ENCODE results near the gene TCEA2. TPM values are rescaled to one million over a fixed set of nuclear protein-coding genes. Genes with fewer than 3 reads are reported as not detected.
A peak's percentile ranks its signal among the peaks of the same experiment; 100 is the strongest.

Gene TCEA2
- polyA plus RNA-seq, 3 donors from 2014 or later = 18.9 to 26.6 (median 24.1) TPM

DNA sequence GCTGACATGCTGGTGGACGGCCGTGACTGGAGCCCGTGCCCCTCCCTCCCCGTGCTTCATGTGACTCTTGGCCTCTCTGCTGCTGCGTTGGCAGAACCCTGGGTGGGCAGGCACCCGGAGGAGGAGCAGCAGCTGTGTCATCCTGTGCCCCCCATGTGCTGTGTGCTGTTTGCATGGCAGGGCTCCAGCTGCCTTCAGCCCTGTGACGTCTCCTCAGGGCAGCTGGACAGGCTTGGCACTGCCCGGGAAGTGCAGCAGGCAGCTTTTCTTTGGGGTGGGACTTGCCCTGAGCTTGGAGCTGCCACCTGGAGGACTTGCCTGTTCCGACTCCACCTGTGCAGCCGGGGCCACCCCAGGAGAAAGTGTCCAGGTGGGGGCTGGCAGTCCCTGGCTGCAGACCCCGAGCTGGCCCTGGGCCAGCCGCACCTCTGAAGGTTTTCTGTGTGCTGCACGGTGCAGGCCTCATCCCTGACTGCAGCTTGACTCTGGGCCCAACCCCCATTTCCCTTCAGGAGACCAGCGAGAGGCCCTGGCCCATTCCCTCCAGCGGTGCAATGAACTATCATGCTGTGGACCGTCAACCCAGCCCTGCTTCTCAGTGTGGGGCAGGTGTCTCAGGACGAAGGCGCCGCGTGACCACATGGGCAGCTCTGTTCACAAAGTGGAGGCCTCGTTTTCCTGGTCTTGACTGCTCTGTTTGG is 36.2 kb downstream of the TCEA2 start:
- DNase-seq = no peak
- no peak overlapping the region for H3K27ac Mint-ChIP-seq
- H3K9me3 Mint-ChIP-seq = no peaks in the 10 kb centered on the region
- peaks cover 4 to 5% of the 10 kb centered on the region in 2 donors for H3K4me1 Mint-ChIP-seq
- H3K36me3 Mint-ChIP-seq = peaks cover 0 to 4% (median 0%) of the 10 kb centered on the region in 3 donors
- no peak overlapping the region for H3K4me3 Mint-ChIP-seq
- H3K27me3 Mint-ChIP-seq (ENCODE audit: low read depth in 3 of 3) = peaks cover 4 to 13% (median 11%) of the 10 kb centered on the region in 3 donors

DNA sequence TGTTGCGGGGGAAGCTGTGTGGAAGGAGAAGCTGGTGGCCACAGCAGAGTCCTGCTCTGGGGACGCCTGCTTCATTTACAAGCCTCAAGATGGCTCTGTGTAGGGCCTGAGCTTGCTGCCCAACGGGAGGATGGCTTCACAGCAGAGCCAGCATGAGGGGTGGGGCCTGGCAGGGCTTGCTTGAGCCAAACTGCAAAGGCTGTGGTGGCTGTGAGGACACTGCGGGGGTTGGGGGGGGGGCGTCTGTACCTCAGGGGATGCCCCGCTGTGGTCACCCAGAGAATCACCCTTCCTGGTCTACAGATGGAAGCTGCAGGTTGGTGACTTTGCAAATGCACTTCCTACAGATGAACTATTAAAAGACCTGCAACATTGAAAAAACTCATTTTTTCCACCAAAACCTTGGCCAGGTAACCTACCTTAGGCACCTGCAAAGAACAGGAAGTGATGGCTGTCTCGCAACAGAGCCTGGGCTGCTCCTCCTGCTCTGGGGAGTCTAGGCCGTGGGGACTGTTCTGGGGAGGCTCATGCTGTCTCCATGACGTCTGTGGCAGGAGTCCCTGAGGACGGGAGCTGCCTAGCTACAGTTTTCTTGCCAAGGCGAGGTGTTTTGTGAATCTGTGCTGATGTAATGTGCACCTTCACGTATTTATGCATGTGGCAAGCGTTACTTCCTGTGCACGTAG is 37.0 kb downstream of the TCEA2 start:
- Mint-ChIP-seq H3K4me3 (no peak overlapping the region), H3K27me3 (ENCODE audit: low read depth in 3 of 3) (peaks cover 4 to 13% (median 11%) of the 10 kb centered on the region in 3 donors), H3K9me3 (no peaks in the 10 kb centered on the region), H3K4me1 (peaks cover 4 to 5% of the 10 kb centered on the region in 2 donors), H3K27ac (no peak overlapping the region), H3K36me3 (peaks cover 0 to 4% (median 0%) of the 10 kb centered on the region in 3 donors)
- no peak for DNase-seq

DNA sequence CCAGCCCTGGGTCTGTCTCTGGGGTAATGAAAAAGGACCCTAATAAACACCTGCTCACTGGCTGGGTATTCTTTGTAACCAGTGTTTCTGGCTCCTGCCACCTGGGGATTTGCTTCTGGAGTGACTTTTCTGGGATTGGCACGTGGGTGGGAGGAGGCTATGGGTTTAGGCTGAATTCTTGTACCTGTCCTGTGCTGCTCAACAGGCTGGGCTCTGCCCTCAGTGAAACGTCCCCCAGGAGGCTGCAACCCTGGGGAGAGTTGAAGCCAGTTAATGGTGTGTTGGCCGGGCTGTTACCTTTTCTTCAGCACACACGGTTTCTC is 37.5 kb downstream of the TCEA2 start:
- H3K36me3 Mint-ChIP-seq = peaks cover 0 to 4% (median 0%) of the 10 kb centered on the region in 3 donors
- DNase-seq = no peak
- H3K4me1 Mint-ChIP-seq = peaks cover 4 to 5% of the 10 kb centered on the region in 2 donors
- no peaks in the 10 kb centered on the region for H3K9me3 Mint-ChIP-seq
- peaks cover 4 to 13% (median 11%) of the 10 kb centered on the region in 3 donors for H3K27me3 Mint-ChIP-seq (ENCODE audit: low read depth in 3 of 3)
- H3K4me3 Mint-ChIP-seq = no peak overlapping the region
- H3K27ac Mint-ChIP-seq = no peak overlapping the region

DNA sequence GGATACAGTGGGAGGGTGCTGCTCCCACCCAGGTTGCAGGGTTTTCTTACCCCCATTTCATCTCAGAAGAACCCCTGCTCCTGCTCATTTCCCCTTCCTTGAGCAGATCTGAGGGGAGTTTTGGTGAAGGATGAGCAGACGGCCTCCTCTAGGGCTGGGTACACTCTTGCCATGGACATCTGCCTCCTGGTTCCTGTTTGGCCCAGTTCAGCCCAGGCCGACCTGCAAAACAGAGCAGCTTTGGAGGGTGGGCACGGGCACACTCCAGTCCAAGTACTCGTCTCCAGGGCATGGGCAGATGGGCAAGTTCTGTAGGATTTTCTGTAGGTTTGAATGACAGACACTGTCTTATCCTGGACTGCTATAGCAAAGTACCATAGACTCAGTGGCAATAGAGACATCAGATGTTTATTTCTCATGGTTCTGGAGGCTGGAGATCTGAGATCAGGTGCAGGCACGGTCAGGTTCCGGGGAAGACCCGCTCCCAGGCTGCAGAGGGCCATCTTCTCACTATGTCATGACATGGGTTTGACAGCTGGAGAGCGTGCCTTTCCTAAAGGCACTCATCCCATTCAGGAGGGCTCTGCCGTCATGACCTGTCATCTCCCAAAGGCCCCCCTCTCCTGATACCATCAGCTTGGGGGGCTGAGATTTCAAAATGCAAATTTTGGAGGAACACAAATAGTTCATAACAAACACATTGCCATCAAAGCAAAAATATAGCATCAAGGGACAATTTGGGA is 38.1 kb downstream of the TCEA2 start:
- Mint-ChIP-seq H3K4me3 (peak overlapping the region in 4 of 5 donors; percentile 5 to 67 (median 46)), H3K36me3 (peaks cover 0 to 4% (median 0%) of the 10 kb centered on the region in 3 donors), H3K4me1 (peaks cover 4 to 5% of the 10 kb centered on the region in 2 donors), H3K9me3 (no peaks in the 10 kb centered on the region), H3K27ac (no peak overlapping the region), H3K27me3 (ENCODE audit: low read depth in 3 of 3) (peaks cover 4 to 13% (median 13%) of the 10 kb centered on the region in 3 donors)
- no peak for DNase-seq

DNA sequence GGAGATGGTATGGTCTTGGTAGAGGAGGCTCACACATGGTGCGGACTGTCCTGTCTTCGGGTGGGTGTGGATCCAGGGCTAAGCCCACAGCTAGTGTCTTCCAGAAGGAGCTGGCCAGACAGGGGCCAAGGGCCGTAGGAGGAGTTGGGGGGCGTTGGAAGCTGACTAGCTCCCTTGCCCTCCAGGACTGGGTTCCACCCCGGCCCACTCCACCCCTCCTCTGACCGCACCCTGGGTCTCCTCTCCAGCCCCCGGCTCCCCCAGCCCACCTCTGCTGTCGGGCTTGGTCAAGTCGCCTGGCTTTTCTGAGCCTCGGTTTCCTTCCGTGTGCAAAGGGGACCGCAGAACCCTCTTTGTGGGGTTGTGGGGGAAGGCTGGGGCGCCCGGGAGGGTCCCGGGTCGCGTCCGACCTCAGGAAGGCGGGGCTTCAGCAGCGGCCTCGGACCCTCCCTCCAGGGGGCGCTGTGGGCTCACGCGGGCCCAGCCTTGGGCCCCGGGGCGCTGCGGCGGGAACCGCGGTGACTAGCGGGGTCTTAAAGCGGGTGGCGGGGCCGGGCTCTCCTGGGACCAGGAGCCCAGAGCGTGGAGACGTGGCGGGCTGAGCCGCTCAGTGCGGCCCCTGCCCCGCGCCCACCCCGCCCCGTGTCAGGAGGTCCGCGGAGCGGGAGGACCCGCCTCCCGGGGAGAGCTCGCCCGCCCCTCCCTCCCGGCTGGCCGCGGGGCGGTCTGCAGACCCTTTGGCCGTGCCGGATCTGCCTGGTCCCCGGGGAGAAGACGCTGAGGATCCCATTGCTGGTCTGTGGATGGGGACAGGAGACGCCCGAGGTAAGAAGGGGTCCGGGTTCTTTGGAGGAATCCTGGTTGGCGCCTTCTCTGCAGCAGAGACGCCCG is 39.0 kb downstream of the TCEA2 start:
- Mint-ChIP-seq H3K27me3 (ENCODE audit: low read depth in 3 of 3) (peaks cover 4 to 13% (median 13%) of the 10 kb centered on the region in 3 donors), H3K27ac (no peak overlapping the region), H3K36me3 (peaks cover 0 to under 1% (median 0%) of the 10 kb centered on the region in 3 donors), H3K4me3 (peak overlapping the region in 4 of 5 donors; percentile 5 to 67 (median 46)), H3K4me1 (peaks cover 4 to 5% of the 10 kb centered on the region in 2 donors), H3K9me3 (no peaks in the 10 kb centered on the region)
- peak; percentile 53 to 62 (median 57) for DNase-seq

DNA sequence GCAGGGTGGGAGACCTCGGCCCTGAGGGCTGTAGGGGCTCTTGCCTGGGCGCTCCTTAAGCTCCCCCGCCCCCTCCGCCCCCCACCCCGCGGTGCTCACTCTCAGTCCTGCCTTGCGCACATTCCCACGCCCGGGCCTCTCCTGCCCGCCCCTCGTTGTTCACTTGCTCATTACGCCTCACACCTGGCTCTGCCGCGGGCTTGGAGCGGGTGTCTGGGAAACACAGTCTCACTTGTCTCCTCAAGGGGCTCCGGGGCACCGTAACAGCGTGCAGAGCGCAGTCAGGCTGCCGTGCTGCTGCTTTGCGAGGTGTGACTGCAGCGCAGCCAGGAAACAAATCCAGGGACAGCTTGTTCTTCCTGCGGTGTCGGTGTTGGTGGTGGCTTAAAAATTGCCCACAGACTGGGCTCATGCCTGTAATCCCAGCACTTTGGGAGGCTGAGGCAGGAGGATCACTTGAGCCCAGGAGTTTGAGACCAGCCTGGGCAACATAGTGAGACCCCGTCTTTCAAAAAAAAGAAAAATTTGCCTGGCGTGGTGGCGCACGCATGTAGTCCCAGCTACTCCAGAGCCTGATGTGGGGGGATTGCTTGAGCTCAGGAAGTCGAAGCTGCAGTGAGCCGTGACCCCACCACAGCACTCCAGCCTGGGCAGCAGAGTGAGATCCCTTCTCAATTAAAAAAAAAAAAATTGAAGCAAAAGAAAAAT is 39.8 kb downstream of the TCEA2 start:
- Mint-ChIP-seq H3K4me1 (peaks cover 4 to 5% of the 10 kb centered on the region in 2 donors), H3K27me3 (ENCODE audit: low read depth in 3 of 3) (peaks cover 4 to 13% (median 13%) of the 10 kb centered on the region in 3 donors), H3K36me3 (no peaks in the 10 kb centered on the region), H3K9me3 (no peaks in the 10 kb centered on the region), H3K27ac (no peak overlapping the region), H3K4me3 (peak overlapping the region in 1 of 5 donors; percentile 39)
- DNase-seq = no peak

DNA sequence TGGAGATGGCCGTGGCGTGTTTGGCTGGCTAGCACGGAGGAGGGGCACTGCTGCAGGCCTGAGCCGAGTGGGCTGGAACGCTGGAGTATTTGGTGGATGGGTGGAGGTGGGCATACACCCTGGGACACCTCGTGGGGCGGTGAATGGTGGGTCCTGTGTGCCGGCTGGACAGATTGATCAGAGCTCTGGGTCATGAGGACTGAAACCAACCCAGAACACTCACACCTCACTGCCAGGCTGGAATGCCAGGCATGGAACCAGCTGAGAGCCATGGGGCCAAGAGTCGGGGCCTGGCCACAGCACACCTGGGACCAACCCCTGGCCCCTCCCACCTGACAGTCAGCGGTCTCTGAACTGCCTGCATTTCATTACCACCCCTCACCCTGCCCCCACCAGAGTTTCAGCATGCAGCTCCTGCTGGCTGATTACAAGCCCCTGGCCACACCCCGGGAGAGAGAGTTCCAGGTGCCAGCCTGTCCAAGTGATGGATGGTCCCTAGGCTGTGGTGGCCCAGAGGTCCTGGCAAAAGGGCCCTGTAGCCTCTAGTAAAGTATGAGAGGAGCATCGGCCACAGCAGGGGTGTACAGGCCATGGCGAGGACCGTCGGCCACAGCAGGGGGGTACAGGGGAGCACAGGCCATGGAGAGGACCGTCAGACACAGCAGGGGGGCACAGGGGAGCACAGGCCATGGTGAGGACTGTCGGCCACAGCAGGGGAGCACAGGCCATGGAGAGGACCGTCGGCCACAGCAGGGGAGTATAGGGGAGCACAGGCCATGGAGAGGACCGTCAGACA is 41.1 kb downstream of the TCEA2 start:
- no peak for DNase-seq
- Mint-ChIP-seq H3K4me1 (peaks cover 6 to 10% of the 10 kb centered on the region in 2 donors), H3K27me3 (ENCODE audit: low read depth in 3 of 3) (peaks cover 4 to 15% (median 9%) of the 10 kb centered on the region in 3 donors), H3K9me3 (no peaks in the 10 kb centered on the region), H3K36me3 (no peaks in the 10 kb centered on the region), H3K4me3 (no peak overlapping the region), H3K27ac (no peak overlapping the region)

DNA sequence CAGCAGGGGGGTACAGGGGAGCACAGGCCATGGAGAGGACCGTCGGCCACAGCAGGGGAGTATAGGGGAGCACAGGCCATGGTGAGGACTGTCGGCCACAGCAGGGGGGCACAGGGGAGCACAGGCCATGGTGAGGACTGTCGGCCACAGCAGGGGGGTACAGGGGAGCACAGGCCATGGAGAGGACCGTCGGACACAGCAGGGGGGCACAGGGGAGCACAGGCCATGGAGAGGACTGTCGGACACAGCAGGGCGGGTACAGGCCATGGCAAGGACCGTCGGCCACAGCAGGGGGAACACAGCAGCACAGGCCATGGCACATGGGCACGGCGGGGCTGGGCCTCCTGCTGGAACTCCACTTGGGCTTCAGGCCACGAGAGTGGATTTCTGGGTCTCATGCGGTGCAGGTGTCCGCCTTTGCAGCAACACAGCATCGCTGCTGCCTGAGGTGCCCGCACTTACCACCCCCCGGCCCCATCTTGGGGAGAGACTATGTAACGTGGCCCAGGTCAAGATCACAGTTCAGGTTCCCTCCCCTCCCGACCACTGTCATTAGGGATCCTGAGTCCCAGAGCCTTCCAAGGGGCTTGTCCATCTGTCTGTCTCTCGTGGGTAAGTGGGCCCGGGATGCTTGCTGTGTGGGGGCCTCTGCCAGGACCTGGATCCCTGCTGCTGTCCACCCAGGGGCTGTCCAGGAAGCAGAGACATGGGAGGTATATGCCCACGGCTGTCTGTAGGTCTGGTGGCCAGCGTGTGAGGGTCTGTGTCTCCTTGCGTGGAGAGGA is 41.9 kb downstream of the TCEA2 start:
- peaks cover 6 to 10% of the 10 kb centered on the region in 2 donors for H3K4me1 Mint-ChIP-seq

DNA sequence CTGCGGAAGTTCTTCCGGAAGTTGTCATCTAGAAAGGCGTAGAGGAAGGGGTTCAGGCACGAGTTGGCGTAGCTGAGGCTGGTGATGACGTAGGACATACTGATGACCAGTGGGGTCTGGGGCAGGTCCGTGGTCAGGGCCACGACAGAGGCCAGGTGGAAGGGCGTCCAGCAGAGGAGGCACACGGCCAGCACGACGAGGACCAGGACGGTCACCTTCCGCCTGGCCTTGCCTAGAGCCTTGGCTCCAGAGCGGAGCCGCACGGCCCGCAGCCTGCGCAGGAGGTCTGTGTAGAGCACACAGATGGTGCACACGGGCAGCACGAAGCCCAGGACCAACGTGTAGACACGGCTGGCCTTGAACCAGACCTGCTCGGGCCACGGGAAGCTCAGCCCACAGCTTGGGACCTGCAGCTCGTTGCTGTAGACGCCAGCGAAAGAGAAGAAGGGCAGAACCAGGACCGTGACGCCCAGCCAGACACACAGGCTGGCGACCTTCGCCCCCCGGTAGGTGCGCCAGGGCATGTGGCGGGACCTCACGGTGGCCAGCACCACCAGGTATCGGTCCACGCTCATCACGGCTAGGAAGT is 42.9 kb downstream of the TCEA2 start:
- Mint-ChIP-seq H3K27me3 (ENCODE audit: low read depth in 3 of 3) (peaks cover 4 to 14% (median 9%) of the 10 kb centered on the region in 3 donors), H3K9me3 (no peaks in the 10 kb centered on the region), H3K4me1 (peaks cover 5 to 10% of the 10 kb centered on the region in 2 donors), H3K4me3 (no peak overlapping the region), H3K27ac (no peak overlapping the region), H3K36me3 (no peaks in the 10 kb centered on the region)
- no peak for DNase-seq

More for the DNA sequence above, 41.9 kb downstream of the TCEA2 start:
- Mint-ChIP-seq H3K9me3 (no peaks in the 10 kb centered on the region), H3K27ac (no peak overlapping the region), H3K27me3 (ENCODE audit: low read depth in 3 of 3) (peaks cover 4 to 15% (median 9%) of the 10 kb centered on the region in 3 donors), H3K4me3 (no peak overlapping the region), H3K36me3 (no peaks in the 10 kb centered on the region)
- no peak for DNase-seq

DNA sequence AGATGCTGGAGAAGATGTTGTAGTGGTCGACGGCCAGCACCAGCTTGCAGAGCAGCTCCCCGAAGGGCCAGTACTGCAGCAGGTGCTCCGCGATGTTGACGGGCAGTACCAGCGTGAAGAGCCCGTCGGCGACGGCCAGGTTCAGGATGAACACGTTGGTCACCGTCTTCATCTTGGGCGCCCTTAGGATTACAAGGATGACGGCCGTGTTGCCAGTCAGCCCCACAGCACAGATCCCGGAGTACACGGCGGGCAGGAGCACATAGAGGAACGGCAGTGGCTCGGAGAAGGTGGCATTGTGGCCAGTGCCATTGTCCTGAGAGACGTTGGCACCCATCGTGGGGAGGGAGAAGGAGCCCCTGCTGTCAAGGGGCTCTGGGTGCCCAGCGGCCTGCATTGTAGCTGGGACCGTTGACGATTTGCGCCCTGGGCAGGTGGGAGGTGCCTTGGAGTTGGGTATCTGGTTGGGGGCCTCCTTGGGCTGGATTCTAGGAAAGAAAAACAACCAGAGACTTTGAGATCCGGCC is 43.5 kb downstream of the TCEA2 start:
- no peaks in the 10 kb centered on the region for H3K36me3 Mint-ChIP-seq
- H3K27ac Mint-ChIP-seq = no peak overlapping the region
- no peak overlapping the region for H3K4me3 Mint-ChIP-seq
- H3K9me3 Mint-ChIP-seq = no peaks in the 10 kb centered on the region
- H3K4me1 Mint-ChIP-seq = peaks cover 4 to 6% of the 10 kb centered on the region in 2 donors
- H3K27me3 Mint-ChIP-seq (ENCODE audit: low read depth in 3 of 3) = peaks cover 4 to 9% (median 9%) of the 10 kb centered on the region in 3 donors
- no peak for DNase-seq

Measured in immature natural killer cell (primary cell).